Transverse colon (tissue), 4 donors: ENCODE data around the gene CREB5.

ENCODE experiments used
- CTCF ChIP-seq, 5 experiments: fragments of 200-600 bp in 3 of 5; fragments of 450-650 bp in 2 of 5; sonication (generic) in 3 of 5; IDR thresholded peaks; 1 replicate in 2 of 5; 2 replicates in 3 of 5; pipeline ENCODE4 v1.5.1; 2016 to 2017; ENCODE audit warnings: antibody characterized with exemption in 5 of 5, inconsistent platforms in 3 of 5, mild to moderate bottlenecking in 2 of 5, moderate library complexity in 1 of 5
- EP300 ChIP-seq: sonication (generic); formaldehyde crosslinking; IDR thresholded peaks from one replicate; pipeline ENCODE4 v1.6.1; 2017; ENCODE audit warnings: antibody characterized with exemption, low read depth
- POLR2AphosphoS5 ChIP-seq, 3 donors: sonication (generic); formaldehyde crosslinking; IDR thresholded peaks; one replicate each; pipeline ENCODE4 v1.6.1; 2016; ENCODE audit warnings: antibody characterized with exemption in 3 of 3

- TF ChIP-seq CTCF (IDR thresholded peaks at IDR 0.05) = no peak
- TF ChIP-seq POLR2AphosphoS5 (IDR thresholded peaks at IDR 0.05) = no peak
- no peak for TF ChIP-seq EP300
Measured at GRCh38 chr7:28753613-28754012, 341.3 kb downstream of the CREB5 start.
